ENCODE results near the gene RELB. TPM values are rescaled to one million over a fixed set of nuclear protein-coding genes. Genes with fewer than 3 reads are reported as not detected.

The RELB gene
- total and polyA plus RNA-seq, 2 donors (not counting 3 experiments of a cell fraction or from before 2014, with no cell fraction given) = 13.2 to 14.4 TPM

- Histone ChIP-seq H3K4me2 (ENCODE audit: insufficient read depth, low read length) (no peak overlapping the region), H3K79me2 (ENCODE audit: control insufficient read depth, insufficient read depth, low read length) (peaks cover 62% of the 10 kb centered on the region), H3K27ac (ENCODE audit: insufficient read depth, low read depth, low read length) (no peak overlapping the region), H3K36me3 (ENCODE audit: control insufficient read depth in 2 of 2, extremely low read depth in 1 of 2, insufficient read depth in 2 of 2, low read length in 2 of 2) (peaks cover 5 to 7% of the 10 kb centered on the region in 2 experiments), H3K27me3 (ENCODE audit: control insufficient read depth in 2 of 2, insufficient read depth in 2 of 2, low read length in 2 of 2) (no peaks in the 10 kb centered on the region), H3K4me1 (ENCODE audit: control insufficient read depth, extremely low read depth, insufficient read depth, low read length) (peaks cover 15% of the 10 kb centered on the region), H4K20me1 (replicated peaks; ENCODE audit: control insufficient read depth, extremely low read depth, insufficient read depth, low read length) (no peaks in the 10 kb centered on the region), H3K9me1 (replicated peaks; ENCODE audit: control insufficient read depth, extremely low read depth, insufficient read depth, low read length) (no peaks in the 10 kb centered on the region), H3K9ac (replicated peaks; ENCODE audit: extremely low read depth, insufficient read depth, low read length) (no peak overlapping the region), H3K4me3 (replicated peaks in 1 of 3; ENCODE audit: insufficient read depth in 1 of 3, low read depth in 1 of 3, low read length in 3 of 3) (no peak overlapping the region), H3K9me3 (replicated peaks; ENCODE audit: control insufficient read depth, insufficient read depth, low read length) (no peaks in the 10 kb centered on the region), H2AFZ (ENCODE audit: low read depth, low read length) (no peak overlapping the region)
- BruUV-seq (replicated peaks) = no TSS peak
- intact Hi-C loops (cut with micrococcal nuclease) = loop anchor here (10.0 kb wide), 1 partner anchor 153 kb away; the partner anchor contains the start of gene BCAM
- ChIA-PET CTCF (no interaction called here), POLR2A (no interaction called here)
- no peak for FAIRE-seq
- TF ChIP-seq POLR2A (IDR thresholded peaks at IDR 0.05; ENCODE audit: low read depth, low read length) (no peak), MYC (IDR thresholded peaks at IDR 0.05; ENCODE audit: low read depth, low read length) (no peak), MAX (IDR thresholded peaks at IDR 0.05; ENCODE audit: insufficient read depth, insufficient read length) (no peak), JUN (IDR thresholded peaks at IDR 0.05; ENCODE audit: borderline replicate concordance, insufficient read depth, insufficient read length, low read depth) (no peak)
- dilution Hi-C loops (cut with MboI; ENCODE audit: extremely low pct_ligation_motif_present, low sequenced_read_pairs) = no loop called here
- no peak for DNase-seq (ENCODE audit: low read depth, low spot score)
Observed at GRCh38 chr19:44958090-44958489, 43.2 kb upstream of the RELB start.

- ChIA-PET POLR2A (no interaction called here), CTCF (interaction anchor here (1.0 kb wide), 1 partner anchor 54 kb away, joined by 3 read pairs; the partner anchor contains the start of gene APOE)
- Histone ChIP-seq H3K4me1 (ENCODE audit: control insufficient read depth, extremely low read depth, insufficient read depth, low read length) (peaks cover 11% of the 10 kb centered on the region), H3K27me3 (ENCODE audit: control insufficient read depth in 2 of 2, insufficient read depth in 2 of 2, low read length in 2 of 2) (no peaks in the 10 kb centered on the region), H3K4me3 (replicated peaks in 1 of 3; ENCODE audit: insufficient read depth in 1 of 3, low read depth in 1 of 3, low read length in 3 of 3) (no peak overlapping the region), H3K9ac (replicated peaks; ENCODE audit: extremely low read depth, insufficient read depth, low read length) (no peak overlapping the region), H3K4me2 (ENCODE audit: insufficient read depth, low read length) (no peak overlapping the region), H3K27ac (ENCODE audit: insufficient read depth, low read depth, low read length) (no peak overlapping the region), H3K9me1 (replicated peaks; ENCODE audit: control insufficient read depth, extremely low read depth, insufficient read depth, low read length) (no peaks in the 10 kb centered on the region), H3K36me3 (ENCODE audit: control insufficient read depth in 2 of 2, extremely low read depth in 1 of 2, insufficient read depth in 2 of 2, low read length in 2 of 2) (peaks cover 7 to 10% of the 10 kb centered on the region in 2 experiments), H3K9me3 (replicated peaks; ENCODE audit: control insufficient read depth, insufficient read depth, low read length) (no peaks in the 10 kb centered on the region), H4K20me1 (replicated peaks; ENCODE audit: control insufficient read depth, extremely low read depth, insufficient read depth, low read length) (no peaks in the 10 kb centered on the region), H3K79me2 (ENCODE audit: control insufficient read depth, insufficient read depth, low read length) (peaks cover 62% of the 10 kb centered on the region), H2AFZ (ENCODE audit: low read depth, low read length) (no peak overlapping the region)
- dilution Hi-C loops (cut with MboI; ENCODE audit: extremely low pct_ligation_motif_present, low sequenced_read_pairs) = no loop called here
- intact Hi-C loops (cut with micrococcal nuclease) = loop anchor here (10.0 kb wide), 1 partner anchor 155 kb away; the partner anchor contains the start of gene BCAM
- DNase-seq (ENCODE audit: low read depth, low spot score) (no peak), FAIRE-seq (no peak)
- BruUV-seq (replicated peaks) = no TSS peak
- no peak for TF ChIP-seq GATA2 (IDR thresholded peaks at IDR 0.05; ENCODE audit: insufficient read depth, insufficient read length, low read depth, low read length)
- TF ChIP-seq POLR2AphosphoS5 (IDR thresholded peaks at IDR 0.05; ENCODE audit: insufficient read depth, low read depth, low read length) = no peak
- TF ChIP-seq FOS (IDR thresholded peaks at IDR 0.05; ENCODE audit: borderline replicate concordance, insufficient read depth, low read length) = no peak
- no peak for TF ChIP-seq MYC (IDR thresholded peaks at IDR 0.05; ENCODE audit: low read depth, low read length)
- no peak for TF ChIP-seq CTCF (IDR thresholded peaks at IDR 0.05; ENCODE audit: extremely low read depth in 1 of 2, insufficient read depth in 1 of 2, low read depth in 1 of 2, low read length in 2 of 2)
- TF ChIP-seq JUN (IDR thresholded peaks at IDR 0.05; ENCODE audit: borderline replicate concordance, insufficient read depth, insufficient read length, low read depth) = no peak
Observed at GRCh38 chr19:44959691-44960090, 41.6 kb upstream of the RELB start.
